HepG2 (cell line): ENCODE data around the gene CNNM4. TPM values are rescaled to one million over a fixed set of nuclear protein-coding genes. Genes with fewer than 3 reads are reported as not detected.

Source experiments
- AHDC1 ChIP-seq: sonication (generic); formaldehyde crosslinking; IDR thresholded peaks from 2 replicates; pipeline ENCODE4 v1.5.1; 2020; ENCODE audit warnings: mild to moderate bottlenecking, missing genetic modification reagents, borderline replicate concordance
- ATF6 ChIP-seq: sonication (generic); formaldehyde crosslinking; conservative IDR thresholded peaks from 2 replicates; pipeline ENCODE4 v1.4.0; 2020; ENCODE audit warnings: missing genetic modification reagents
- MED8 ChIP-seq: sonication (generic); formaldehyde crosslinking; IDR thresholded peaks from 2 replicates; pipeline ENCODE4 v1.8.1; 2023; ENCODE audit warnings: mild to moderate bottlenecking, missing genetic modification reagents; ENCODE audit not compliant: insufficient replicate concordance
- MEIS2 ChIP-seq: sonication (generic); formaldehyde crosslinking; IDR thresholded peaks from 2 replicates; pipeline ENCODE4 v1.9.0; 2021; ENCODE audit warnings: mild to moderate bottlenecking, missing genetic modification reagents
- NFKB2 ChIP-seq: sonication (generic); formaldehyde crosslinking; IDR thresholded peaks from 2 replicates; pipeline ENCODE4 v1.4.0; 2020; ENCODE audit warnings: missing genetic modification reagents, borderline replicate concordance
- NR2F2 ChIP-seq: IDR thresholded peaks from 2 replicates; pipeline ENCODE4 v1.6.1; 2012; ENCODE audit warnings: low read depth, inconsistent platforms, borderline replicate concordance
- PAWR ChIP-seq: sonication (generic); formaldehyde crosslinking; IDR thresholded peaks from 2 replicates; pipeline ENCODE4 v1.4.0; 2020; ENCODE audit warnings: missing genetic modification reagents, mild to moderate bottlenecking, borderline replicate concordance
- SRSF1 ChIP-seq: fragments of 200-400 bp; formaldehyde crosslinking; optimal IDR thresholded peaks from 2 replicates; pipeline ENCODE3; 2017; ENCODE audit warnings: mild to moderate bottlenecking, low read depth, low read length, moderate library complexity
- SUZ12 ChIP-seq: fragments of 150-350 bp; IDR thresholded peaks from 2 replicates; pipeline ENCODE4 v1.6.1; 2014; ENCODE audit warnings: low read depth, low read length
- TARDBP ChIP-seq: sonication (generic); formaldehyde crosslinking; IDR thresholded peaks from 2 replicates; pipeline ENCODE4 v1.8.0; 2022; ENCODE audit warnings: mild to moderate bottlenecking, missing genetic modification reagents
- TCF7 ChIP-seq: sonication (generic); IDR thresholded peaks from 2 replicates; pipeline ENCODE4 v1.6.1; 2016; ENCODE audit warnings: antibody characterized with exemption, low read depth
- ZBTB33 ChIP-seq: sonication (generic); formaldehyde crosslinking; IDR thresholded peaks from 2 replicates; pipeline ENCODE4 v1.4.0; 2020; ENCODE audit warnings: missing genetic modification reagents
- ZBTB42 ChIP-seq: sonication (generic); formaldehyde crosslinking; IDR thresholded peaks from 2 replicates; pipeline ENCODE4 v1.5.0; 2020; ENCODE audit warnings: mild to moderate bottlenecking, missing genetic modification reagents
- ZEB1 ChIP-seq: IDR thresholded peaks from 2 replicates; pipeline ENCODE4 v1.6.1; 2012; ENCODE audit warnings: mild to moderate bottlenecking, low read depth, inconsistent platforms; ENCODE audit not compliant: insufficient replicate concordance
- ZFP36L1 ChIP-seq: sonication (generic); formaldehyde crosslinking; IDR thresholded peaks from 2 replicates; pipeline ENCODE4 v1.8.0; 2022; ENCODE audit warnings: mild to moderate bottlenecking, missing genetic modification reagents, moderate library complexity
- ZNF34 ChIP-seq: sonication (generic); formaldehyde crosslinking; IDR thresholded peaks from 2 replicates; pipeline ENCODE4 v1.4.0; 2020; ENCODE audit warnings: mild to moderate bottlenecking, missing genetic modification reagents, borderline replicate concordance
- ZNF644 ChIP-seq: IDR thresholded peaks from 2 replicates; pipeline ENCODE4 v1.6.1; 2016; ENCODE audit warnings: low read depth
- polyA plus RNA-seq, 8 experiments: library from polyadenylated mRNA; depleted of rRNA in 3 of 8; stranded (reverse) in 7 of 8; unstranded in 1 of 8; fragments of >200 nt; fragmentation: Illumina TruSeq in 4 of 8; extraction: Trizol in 4 of 8; gene quantifications; 2 replicates each; pipeline versions ENCODE4 v1.2.1 to v1.2.3, GENCODE V29; 2011 to 2016; ENCODE audit warnings: low read depth in 4 of 8, missing spikeins in 1 of 8, mixed read lengths in 1 of 8; ENCODE audit not compliant: insufficient read depth in 1 of 8
- total RNA-seq, 5 experiments: library from RNA; depleted of rRNA; stranded (reverse); fragments of >200 nt; fragmentation: Illumina TruSeq; extraction: Trizol; gene quantifications; 2 replicates each; pipeline ENCODE4 v1.2.3, GENCODE V29; 2016; ENCODE audit warnings: low read depth in 1 of 5

Gene CNNM4
- total and polyA plus RNA-seq, 2 of the 13 experiments (the other 11 are each of a cell fraction or from before 2014, with no cell fraction given): 5.9 to 8.4 TPM

GRCh38 chr2:96760036-96760985 lies at the start of gene CNNM4 (continued):
- TF ChIP-seq AHDC1 (CRISPR knock-in tag) (no peak), ZEB1 (no peak), ZNF34 (CRISPR knock-in tag) (no peak), ZNF644 (no peak), SUZ12 (no peak), MEIS2 (CRISPR knock-in tag) (no peak), TCF7 (no peak), TARDBP (CRISPR knock-in tag) (peak; percentile 22; the same call in 1 of the 2 replicates), PAWR (CRISPR knock-in tag) (no peak), NR2F2 (no peak), ZBTB33 (no peak; the same call in 1 of the 2 replicates), SRSF1 (peak; percentile 39), MED8 (no peak), ZFP36L1 (CRISPR knock-in tag) (no peak), ZBTB42 (CRISPR knock-in tag) (no peak), ATF6 (CRISPR knock-in tag) (no peak), NFKB2 (peak; percentile 27; the same call in 1 of the 2 replicates)
